ENCODE measurements around the gene GNRHR. TPM values are rescaled to one million over a fixed set of nuclear protein-coding genes. Genes with fewer than 3 reads are reported as not detected.
A peak's percentile ranks its signal among the peaks of the same experiment; 100 is the strongest.
"Not testable (repeated sequence)": the region's sequence is repeated elsewhere in the genome, so short reads cannot be mapped to it uniquely, and the experiment has no call there.

Gene GNRHR
- total and polyA plus RNA-seq, 11 donors, result not detected

DNA sequence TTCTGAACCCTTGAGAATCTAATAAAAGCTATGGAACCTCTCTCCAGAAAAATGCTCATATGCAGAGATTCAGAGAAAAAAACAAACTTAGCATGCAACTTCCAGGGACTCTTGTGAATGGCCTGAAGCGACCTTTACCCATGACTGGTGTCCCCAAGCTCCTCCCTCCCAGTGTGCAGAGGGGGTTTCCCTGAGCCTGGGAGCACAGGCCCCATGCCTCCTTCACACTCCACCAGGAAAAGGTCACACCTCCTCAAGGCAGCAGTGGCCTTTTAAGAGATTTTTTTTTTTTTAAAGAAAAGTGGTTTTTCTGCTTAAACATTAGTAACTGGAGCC, 40.0 kb downstream of the GNRHR start:
- Histone ChIP-seq H3K9me3 (no peaks in the 10 kb centered on the region), H3K27me3 (no peaks in the 10 kb centered on the region), H3K4me3 (no peak overlapping the region), H3K4me1 (peaks cover 0 to 18% (median 1%) of the 10 kb centered on the region in 12 donors), H3K27ac (no peak overlapping the region), H3K36me3 (no peaks in the 10 kb centered on the region)
- no peak for ATAC-seq
- no peak for DNase-seq
- TF ChIP-seq POLR2A (IDR thresholded peaks at IDR 0.05), result no peak
- TF ChIP-seq, protein P1, sequence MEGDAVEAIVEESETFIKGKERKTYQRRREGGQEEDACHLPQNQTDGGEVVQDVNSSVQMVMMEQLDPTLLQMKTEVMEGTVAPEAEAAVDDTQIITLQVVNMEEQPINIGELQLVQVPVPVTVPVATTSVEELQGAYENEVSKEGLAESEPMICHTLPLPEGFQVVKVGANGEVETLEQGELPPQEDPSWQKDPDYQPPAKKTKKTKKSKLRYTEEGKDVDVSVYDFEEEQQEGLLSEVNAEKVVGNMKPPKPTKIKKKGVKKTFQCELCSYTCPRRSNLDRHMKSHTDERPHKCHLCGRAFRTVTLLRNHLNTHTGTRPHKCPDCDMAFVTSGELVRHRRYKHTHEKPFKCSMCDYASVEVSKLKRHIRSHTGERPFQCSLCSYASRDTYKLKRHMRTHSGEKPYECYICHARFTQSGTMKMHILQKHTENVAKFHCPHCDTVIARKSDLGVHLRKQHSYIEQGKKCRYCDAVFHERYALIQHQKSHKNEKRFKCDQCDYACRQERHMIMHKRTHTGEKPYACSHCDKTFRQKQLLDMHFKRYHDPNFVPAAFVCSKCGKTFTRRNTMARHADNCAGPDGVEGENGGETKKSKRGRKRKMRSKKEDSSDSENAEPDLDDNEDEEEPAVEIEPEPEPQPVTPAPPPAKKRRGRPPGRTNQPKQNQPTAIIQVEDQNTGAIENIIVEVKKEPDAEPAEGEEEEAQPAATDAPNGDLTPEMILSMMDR (IDR thresholded peaks at IDR 0.05), result no peak
- intact Hi-C loops (cut with DNase I), result no loop called here
- 86 to 97% (median 93%) methylated on average over 1 of the region's 1 CpG for WGBS, 4 donors

DNA sequence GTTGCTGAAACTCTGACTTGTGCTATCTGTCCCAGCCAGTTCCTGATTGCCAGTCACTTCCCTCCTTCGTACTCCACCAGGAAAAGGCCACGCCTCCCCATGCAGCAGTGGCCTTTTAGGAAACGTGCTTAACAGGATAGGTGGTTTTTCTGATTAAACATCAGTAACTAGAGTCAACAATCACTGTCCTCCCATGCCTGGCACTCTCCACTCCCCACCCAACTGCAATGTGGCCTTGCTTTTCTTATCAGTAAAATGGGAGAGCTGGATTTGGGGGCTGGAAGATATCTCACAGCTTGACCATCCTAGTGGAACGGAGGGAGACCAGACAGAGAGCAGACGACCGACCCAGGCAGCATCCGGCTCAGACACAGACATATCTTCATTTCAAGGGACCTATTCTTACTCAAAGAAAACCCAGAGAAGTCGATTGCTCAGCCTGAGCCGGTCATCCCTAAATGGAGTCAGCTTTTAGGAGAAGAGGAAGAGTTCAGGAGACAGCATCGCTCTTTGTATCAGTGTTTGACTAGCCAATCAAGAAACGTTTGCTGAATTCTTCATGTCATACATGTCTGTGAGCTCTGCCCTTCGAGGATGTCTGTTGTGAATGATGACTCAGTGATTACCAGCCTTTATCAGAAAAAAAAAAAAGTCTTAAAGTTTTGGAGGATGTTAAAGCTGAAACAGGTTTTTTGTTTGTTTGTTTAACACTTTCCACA, 40.5 kb downstream of the GNRHR start:
- ATAC-seq (peak in 2 of 4 donors; percentile 47 to 69), DNase-seq (no peak)
- Histone ChIP-seq H3K4me1 (peaks cover 0 to 18% (median 1%) of the 10 kb centered on the region in 12 donors), H3K27ac (no peak overlapping the region), H3K27me3 (no peaks in the 10 kb centered on the region), H3K4me3 (no peak overlapping the region), H3K9me3 (no peaks in the 10 kb centered on the region), H3K36me3 (no peaks in the 10 kb centered on the region)
- 51 to 66% (median 57%) methylated on average over 12 of the region's 12 CpGs for WGBS, 4 donors
- intact Hi-C loops (cut with DNase I), result no loop called here
- TF ChIP-seq, protein P1 (IDR thresholded peaks at IDR 0.05), result no peak
- TF ChIP-seq POLR2A (IDR thresholded peaks at IDR 0.05), result no peak

DNA sequence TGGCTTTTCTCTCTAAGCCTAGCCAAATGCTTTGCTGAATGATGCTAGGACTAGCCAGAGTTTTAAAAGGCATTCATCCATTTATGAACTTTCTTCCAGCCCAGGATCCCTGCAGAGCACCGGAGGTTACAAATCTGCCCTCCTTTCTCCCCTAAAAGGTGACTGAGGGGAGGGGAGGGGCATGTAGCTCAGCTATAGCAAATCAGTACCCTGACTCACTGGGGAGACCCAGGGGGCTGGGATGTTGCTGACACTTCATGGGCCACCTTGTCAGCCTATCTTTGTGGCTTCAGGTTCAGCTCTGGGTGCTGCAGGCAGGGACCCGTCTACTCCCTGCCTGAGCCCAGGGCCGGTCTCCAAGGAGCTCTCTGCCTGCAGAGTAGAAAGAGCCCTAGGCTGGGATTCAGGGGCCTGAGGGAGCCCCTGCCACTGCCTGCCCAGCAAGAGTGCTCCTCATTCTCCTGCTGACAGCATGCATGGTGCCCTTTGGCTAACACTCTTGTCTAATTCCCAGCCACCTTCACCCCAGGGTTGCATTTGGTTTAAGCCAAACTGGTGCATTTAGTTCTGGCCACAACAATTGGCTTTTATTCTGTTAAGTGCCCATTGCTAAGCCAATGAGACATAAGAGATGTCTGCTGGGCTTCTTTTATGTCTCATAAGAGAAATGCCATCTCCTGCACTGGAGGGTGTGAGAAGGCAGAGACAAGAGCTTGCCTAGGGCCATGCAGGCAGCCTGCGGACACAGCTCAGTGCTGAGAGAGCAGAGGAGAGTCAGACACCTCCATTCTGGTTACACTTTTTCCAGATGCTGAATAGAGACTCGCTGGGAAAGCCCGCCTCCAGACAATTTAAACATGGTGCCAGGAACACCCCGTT, 41.3 kb downstream of the GNRHR start:
- Histone ChIP-seq H3K4me3 (no peak overlapping the region), H3K36me3 (no peaks in the 10 kb centered on the region), H3K9me3 (no peaks in the 10 kb centered on the region), H3K27me3 (no peaks in the 10 kb centered on the region), H3K4me1 (peaks cover 0 to 18% (median 1%) of the 10 kb centered on the region in 12 donors), H3K27ac (no peak overlapping the region)
- 74 to 80% (median 74%) methylated on average over 6 to 7 of the region's 7 CpGs for WGBS, 4 donors
- DNase-seq (no peak), ATAC-seq (no peak)
- no peak for TF ChIP-seq POLR2A (IDR thresholded peaks at IDR 0.05)
- TF ChIP-seq, protein P1 (IDR thresholded peaks at IDR 0.05), result no peak
- intact Hi-C loops (cut with DNase I), result no loop called here

DNA sequence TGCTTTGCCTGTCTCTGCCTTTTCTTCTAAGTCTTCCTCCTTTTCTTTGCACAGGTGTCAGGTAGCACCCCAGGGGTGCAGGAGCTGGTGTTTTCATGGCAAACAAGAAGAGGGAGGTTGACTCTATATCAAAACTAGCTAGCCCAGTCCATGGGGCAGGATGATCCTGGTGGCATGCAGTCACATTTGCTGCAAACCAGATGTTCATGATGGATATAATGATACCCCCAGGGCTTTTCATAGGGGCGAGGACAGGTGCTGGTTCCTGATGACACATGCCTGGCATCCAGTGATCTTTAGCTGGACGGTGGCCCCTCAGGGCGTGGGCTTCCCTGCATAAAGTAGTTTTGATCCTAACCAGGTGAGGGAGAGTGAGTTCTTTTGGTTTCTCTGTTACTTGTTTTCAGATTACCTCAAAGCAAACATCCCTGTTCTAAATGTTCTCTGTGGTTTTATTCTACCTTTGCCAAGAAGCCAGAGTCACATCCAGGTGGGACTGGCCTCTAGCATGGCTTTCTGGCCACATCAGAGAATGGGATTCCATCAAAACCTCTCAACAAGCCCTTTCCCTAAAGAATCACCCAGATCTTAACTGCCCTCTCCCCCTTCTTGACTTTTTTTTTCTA, 42.1 kb downstream of the GNRHR start:
- intact Hi-C loops (cut with DNase I), result no loop called here
- 88 to 92% (median 89%) methylated on average over 3 of the region's 3 CpGs for WGBS, 4 donors

DNA sequence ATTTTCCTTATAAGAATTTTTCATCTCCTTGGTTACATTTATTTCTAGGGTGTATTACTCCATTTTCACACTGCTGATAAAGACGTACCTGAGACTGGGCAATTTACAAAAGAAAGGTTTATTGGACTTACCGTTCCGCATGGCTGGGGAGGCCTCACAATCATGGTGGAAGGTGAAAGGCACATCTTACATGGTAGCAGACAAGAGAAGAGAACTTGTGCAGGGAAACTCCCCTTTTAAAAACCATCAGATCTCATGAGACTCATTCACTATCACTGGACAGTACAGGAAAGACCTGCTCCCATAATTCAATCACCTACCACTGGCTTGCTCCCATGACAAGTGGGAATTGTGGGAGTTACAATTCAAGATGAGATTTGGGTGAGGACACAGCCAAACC, 47.5 kb downstream of the GNRHR start:
- ATAC-seq; H3K9me3 ChIP-seq; H3K4me1 ChIP-seq; H3K27me3 ChIP-seq; DNase-seq; intact Hi-C loops (cut with DNase I); H3K4me3 ChIP-seq; H3K27ac ChIP-seq; H3K36me3 ChIP-seq: not testable (repeated sequence)
- 94 to 100% (median 97%) methylated on average over 3 of the region's 3 CpGs for WGBS, 4 donors

More for the DNA sequence above, 42.1 kb downstream of the GNRHR start:
- Histone ChIP-seq H3K4me3 (no peak overlapping the region), H3K27ac (no peak overlapping the region), H3K4me1 (peaks cover 0 to 18% (median 1%) of the 10 kb centered on the region in 12 donors), H3K36me3 (no peaks in the 10 kb centered on the region), H3K9me3 (no peaks in the 10 kb centered on the region), H3K27me3 (no peaks in the 10 kb centered on the region)
- ATAC-seq (no peak), DNase-seq (no peak)
- TF ChIP-seq, protein P1 (IDR thresholded peaks at IDR 0.05), result no peak
- no peak for TF ChIP-seq POLR2A (IDR thresholded peaks at IDR 0.05)
